OCI-LY1 (cell line): ENCODE data around the gene OR7A5.

Experiments
- EZH2 ChIP-seq: fragments of 200-600 bp; sonication (generic), shearing (Covaris generic); IDR thresholded peaks from 2 replicates; pipeline ENCODE4 v1.8.0; 2017; ENCODE audit warnings: borderline replicate concordance, mixed run types, mild to moderate bottlenecking, antibody characterized with exemption, low read length, moderate library complexity, mixed read lengths
- TF ChIP-seq, protein P1 (sequence below): fragments of 200-600 bp; sonication (generic), shearing (Covaris generic); IDR thresholded peaks from 2 replicates; pipeline ENCODE4 v1.5.1; 2017; ENCODE audit warnings: mild to moderate bottlenecking, antibody characterized with exemption, low read length, moderate library complexity, mixed read lengths

- TF ChIP-seq, protein P1, sequence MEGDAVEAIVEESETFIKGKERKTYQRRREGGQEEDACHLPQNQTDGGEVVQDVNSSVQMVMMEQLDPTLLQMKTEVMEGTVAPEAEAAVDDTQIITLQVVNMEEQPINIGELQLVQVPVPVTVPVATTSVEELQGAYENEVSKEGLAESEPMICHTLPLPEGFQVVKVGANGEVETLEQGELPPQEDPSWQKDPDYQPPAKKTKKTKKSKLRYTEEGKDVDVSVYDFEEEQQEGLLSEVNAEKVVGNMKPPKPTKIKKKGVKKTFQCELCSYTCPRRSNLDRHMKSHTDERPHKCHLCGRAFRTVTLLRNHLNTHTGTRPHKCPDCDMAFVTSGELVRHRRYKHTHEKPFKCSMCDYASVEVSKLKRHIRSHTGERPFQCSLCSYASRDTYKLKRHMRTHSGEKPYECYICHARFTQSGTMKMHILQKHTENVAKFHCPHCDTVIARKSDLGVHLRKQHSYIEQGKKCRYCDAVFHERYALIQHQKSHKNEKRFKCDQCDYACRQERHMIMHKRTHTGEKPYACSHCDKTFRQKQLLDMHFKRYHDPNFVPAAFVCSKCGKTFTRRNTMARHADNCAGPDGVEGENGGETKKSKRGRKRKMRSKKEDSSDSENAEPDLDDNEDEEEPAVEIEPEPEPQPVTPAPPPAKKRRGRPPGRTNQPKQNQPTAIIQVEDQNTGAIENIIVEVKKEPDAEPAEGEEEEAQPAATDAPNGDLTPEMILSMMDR: no peak
- no peak for TF ChIP-seq EZH2
Observed at GRCh38 chr19:14848822-14849221, 13.8 kb upstream of the OR7A5 start, which contains the start of gene OR7A10.
